GM23338 (cell line): ENCODE measurements around the gene AK9.

Experiments used
- CREB1 ChIP-seq: fragments of 250-450 bp; sonication (Bioruptor Pico); IDR thresholded peaks from 2 replicates; pipeline ENCODE4 v1.5.0; 2020; ENCODE audit warnings: low read depth, mild to moderate bottlenecking, moderate library complexity
- TF ChIP-seq, protein P1 (sequence below), 2 experiments: fragments of 200-600 bp in 1 of 2; sonication (generic) in 1 of 2; conservative IDR thresholded peaks; 2 replicates each; pipeline versions ENCODE4 v1.5.1 to v1.6.1; 2016 to 2017; ENCODE audit warnings: antibody characterized with exemption in 2 of 2, low read depth in 2 of 2, mild to moderate bottlenecking in 2 of 2, moderate library complexity in 1 of 2

GRCh38 chr6:109632405-109632804 is 58.6 kb downstream of the AK9 start:
- TF ChIP-seq, protein P1, sequence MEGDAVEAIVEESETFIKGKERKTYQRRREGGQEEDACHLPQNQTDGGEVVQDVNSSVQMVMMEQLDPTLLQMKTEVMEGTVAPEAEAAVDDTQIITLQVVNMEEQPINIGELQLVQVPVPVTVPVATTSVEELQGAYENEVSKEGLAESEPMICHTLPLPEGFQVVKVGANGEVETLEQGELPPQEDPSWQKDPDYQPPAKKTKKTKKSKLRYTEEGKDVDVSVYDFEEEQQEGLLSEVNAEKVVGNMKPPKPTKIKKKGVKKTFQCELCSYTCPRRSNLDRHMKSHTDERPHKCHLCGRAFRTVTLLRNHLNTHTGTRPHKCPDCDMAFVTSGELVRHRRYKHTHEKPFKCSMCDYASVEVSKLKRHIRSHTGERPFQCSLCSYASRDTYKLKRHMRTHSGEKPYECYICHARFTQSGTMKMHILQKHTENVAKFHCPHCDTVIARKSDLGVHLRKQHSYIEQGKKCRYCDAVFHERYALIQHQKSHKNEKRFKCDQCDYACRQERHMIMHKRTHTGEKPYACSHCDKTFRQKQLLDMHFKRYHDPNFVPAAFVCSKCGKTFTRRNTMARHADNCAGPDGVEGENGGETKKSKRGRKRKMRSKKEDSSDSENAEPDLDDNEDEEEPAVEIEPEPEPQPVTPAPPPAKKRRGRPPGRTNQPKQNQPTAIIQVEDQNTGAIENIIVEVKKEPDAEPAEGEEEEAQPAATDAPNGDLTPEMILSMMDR (conservative IDR thresholded peaks at IDR 0.05; ENCODE audit: low read depth in 2 of 2): no peak
- TF ChIP-seq CREB1 (CRISPR knock-in tag): no peak
